Endothelial cell of umbilical vein (primary cell): ENCODE results near the gene OMD. TPM values are rescaled to one million over a fixed set of nuclear protein-coding genes. Genes with fewer than 3 reads are reported as not detected.

Source experiments
- BruUV-seq: library from RNA; stranded (reverse); fragments of 400-500 nt; replicated peaks from 2 replicates; lab custom pipeline; 2021; lab: Mats Ljungman, UMichigan
- CTCF ChIA-PET: fragments of 300-600, 350-600 bp; sonication (Branson Sonifier 250); formaldehyde crosslinking; loops from one replicate; lab custom pipeline; 2021; ENCODE audit warnings: antibody characterized with exemption, inconsistent platforms; lab: Charles Lee
- POLR2A ChIA-PET: fragments of 300-600, 350-600 bp; sonication (Branson Sonifier 250); formaldehyde crosslinking; loops from one replicate; lab custom pipeline; 2021; ENCODE audit warnings: antibody characterized with exemption, inconsistent platforms; lab: Charles Lee
- DNase-seq: peaks from one replicate; pipeline ENCODE4 v3.0.0-alpha.2; 2011; ENCODE audit warnings: low read depth, low spot score
- FAIRE-seq: peaks from 2 replicates; lab custom pipeline; 2011; peaks lifted over from hg19 to GRCh38; lab: Jason Lieb, UNC
- H2AFZ ChIP-seq: 2 replicates; pipeline ENCODE4 v1.6.0; 2012; ENCODE audit warnings: low read depth, low read length, control low read depth, inconsistent platforms
- H3K27ac ChIP-seq: 2 replicates; pipeline ENCODE4 v1.5.1; 2011; ENCODE audit warnings: low read depth, mild to moderate bottlenecking, control low read depth, low read length, moderate library complexity; ENCODE audit not compliant: insufficient read depth
- H3K27me3 ChIP-seq, 2 experiments: 2 replicates each; pipeline versions ENCODE4 v1.6.0 to v1.6.1; 2011; ENCODE audit warnings: low read length in 2 of 2, mixed read lengths in 1 of 2; ENCODE audit not compliant: control insufficient read depth in 2 of 2, insufficient read depth in 2 of 2
- H3K36me3 ChIP-seq, 2 experiments: 2 replicates in 1 of 2; 3 replicates in 1 of 2; pipeline ENCODE4 v1.5.1; 2011; ENCODE audit warnings: low read length in 2 of 2, mild to moderate bottlenecking in 1 of 2, moderate library complexity in 1 of 2; ENCODE audit not compliant: control insufficient read depth in 2 of 2, insufficient read depth in 2 of 2; ENCODE audit errors: extremely low read depth in 1 of 2
- H3K4me1 ChIP-seq: 3 replicates; pipeline ENCODE4 v1.5.1; 2011; ENCODE audit warnings: mild to moderate bottlenecking, low read length; ENCODE audit not compliant: control insufficient read depth, insufficient read depth; ENCODE audit errors: extremely low read depth
- H3K4me2 ChIP-seq: 2 replicates; pipeline ENCODE4 v1.6.1; 2011; ENCODE audit warnings: low read length, control low read depth, mixed read lengths; ENCODE audit not compliant: insufficient read depth
- H3K4me3 ChIP-seq, 3 experiments: fragments of 200-600 bp in 1 of 3; sonication (generic), shearing (Covaris generic) in 1 of 3; replicated peaks in 1 of 3; 2 replicates each; pipeline ENCODE4 v1.5.1; 2011 to 2016; ENCODE audit warnings: control low read depth in 3 of 3, low read length in 3 of 3, mild to moderate bottlenecking in 2 of 3, inconsistent platforms in 1 of 3, low read depth in 1 of 3, moderate library complexity in 1 of 3; ENCODE audit not compliant: insufficient read depth in 1 of 3
- H3K79me2 ChIP-seq: 2 replicates; pipeline ENCODE4 v1.6.0; 2012; ENCODE audit warnings: low read length, inconsistent platforms; ENCODE audit not compliant: control insufficient read depth, insufficient read depth
- H3K9ac ChIP-seq: replicated peaks from 2 replicates; pipeline ENCODE3; 2011; ENCODE audit warnings: low read length, control low read depth; ENCODE audit not compliant: insufficient read depth; ENCODE audit errors: extremely low read depth
- H3K9me1 ChIP-seq: replicated peaks from 3 replicates; pipeline ENCODE4 v1.6.0; 2011; ENCODE audit warnings: mild to moderate bottlenecking, low read length; ENCODE audit not compliant: control insufficient read depth, insufficient read depth; ENCODE audit errors: extremely low read depth
- H3K9me3 ChIP-seq: replicated peaks from 2 replicates; pipeline ENCODE4 v1.5.1; 2012; ENCODE audit warnings: low read length, inconsistent platforms; ENCODE audit not compliant: control insufficient read depth, insufficient read depth
- H4K20me1 ChIP-seq: replicated peaks from 2 replicates; pipeline ENCODE3; 2011; ENCODE audit warnings: mild to moderate bottlenecking, low read length; ENCODE audit not compliant: control insufficient read depth, insufficient read depth; ENCODE audit errors: extremely low read depth
- EZH2 ChIP-seq: IDR thresholded peaks from 2 replicates; pipeline ENCODE4 v1.6.1; 2012; ENCODE audit warnings: borderline replicate concordance, low read depth, mild to moderate bottlenecking, moderate library complexity, low read length, inconsistent platforms; ENCODE audit not compliant: severe bottlenecking
- FOS ChIP-seq: IDR thresholded peaks from 2 replicates; pipeline ENCODE4 v1.6.1; 2011; ENCODE audit warnings: mild to moderate bottlenecking, low read length, moderate library complexity, borderline replicate concordance; ENCODE audit not compliant: insufficient read depth
- GATA2 ChIP-seq: IDR thresholded peaks from 2 replicates; pipeline ENCODE4 v1.7.0; 2011; ENCODE audit warnings: low read depth, mild to moderate bottlenecking, moderate library complexity, mixed read lengths, low read length; ENCODE audit not compliant: insufficient read length, insufficient read depth
- JUN ChIP-seq: IDR thresholded peaks from 2 replicates; pipeline ENCODE4 v1.6.1; 2011; ENCODE audit warnings: borderline replicate concordance, low read depth; ENCODE audit not compliant: insufficient read length, insufficient read depth
- MYC ChIP-seq: IDR thresholded peaks from one replicate; pipeline ENCODE4 v1.6.1; 2011; ENCODE audit warnings: mild to moderate bottlenecking, low read depth, low read length
- POLR2A ChIP-seq: IDR thresholded peaks from 2 replicates; pipeline ENCODE4 v1.6.1; 2012; ENCODE audit warnings: low read depth, mild to moderate bottlenecking, control low read depth, low read length
- POLR2AphosphoS5 ChIP-seq: IDR thresholded peaks from 2 replicates; pipeline ENCODE4 v1.6.1; 2012; ENCODE audit warnings: low read depth, mild to moderate bottlenecking, control low read depth, low read length, moderate library complexity; ENCODE audit not compliant: insufficient read depth
- dilution Hi-C: fragments of 300-500 bp; cut with MboI; formaldehyde crosslinking; loops from one replicate; pipeline ENCODE4 v1.15.0; 2019; ENCODE audit warnings: low sequenced_read_pairs; ENCODE audit not compliant: extremely low pct_ligation_motif_present
- intact Hi-C: fragments of 100-400 bp; cut with micrococcal nuclease; formaldehyde crosslinking; loops from one replicate; pipeline ENCODE4 v1.10.0; 2022
- polyA plus RNA-seq, 4 experiments: library from polyadenylated mRNA; depleted of rRNA in 3 of 4; stranded (reverse) in 3 of 4; unstranded in 1 of 4; fragments of >200 nt; gene quantifications; 2 replicates each; pipeline versions ENCODE4 v1.2.1 to v1.2.3, GENCODE V29; 2011 to 2012; ENCODE audit warnings: missing spikeins in 1 of 4
- total RNA-seq: library from RNA; stranded (reverse); gene quantifications from 2 replicates; pipeline ENCODE4 v1.2.3, GENCODE V29; 2021
- TF ChIP-seq, protein P1 (sequence below): IDR thresholded peaks from 2 replicates; pipeline ENCODE4 v1.6.1; 2011; ENCODE audit not compliant: insufficient read depth, insufficient read length
- TF ChIP-seq, protein P2 (sequence below), 2 donors: IDR thresholded peaks; 1 replicate in 1 of 2; 2 replicates in 1 of 2; pipeline ENCODE4 v1.5.1; 2011; ENCODE audit warnings: low read length in 2 of 2, mild to moderate bottlenecking in 2 of 2, moderate library complexity in 2 of 2, control low read depth in 1 of 2, inconsistent platforms in 1 of 2, low read depth in 1 of 2; ENCODE audit not compliant: insufficient read depth in 1 of 2; ENCODE audit errors: extremely low read depth in 1 of 2

OMD gene
- total and polyA plus RNA-seq, 2 donors (not counting 3 experiments of a cell fraction or from before 2014, with no cell fraction given), result not detected

DNA sequence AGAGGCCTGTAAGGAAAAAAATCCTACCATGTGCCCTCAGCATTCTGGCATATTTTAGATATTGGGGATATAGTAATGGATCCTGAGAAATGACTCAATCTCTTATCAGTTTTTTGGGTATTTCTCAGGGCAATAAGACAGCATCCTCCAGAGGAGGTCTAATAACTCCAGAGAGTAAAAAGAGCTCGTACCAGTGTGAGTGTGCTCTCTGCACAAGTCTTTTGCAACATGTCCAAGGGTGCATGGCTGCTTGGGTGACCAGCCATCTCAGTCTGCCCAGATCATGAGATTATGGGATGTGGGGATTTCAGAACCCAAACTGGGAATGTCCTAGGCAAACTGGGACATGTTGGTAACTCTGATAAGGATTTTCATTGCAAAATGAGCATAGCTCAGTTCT, 42.8 kb upstream of the OMD start:
- no peaks in the 10 kb centered on the region for H3K27me3 ChIP-seq
- no peak for DNase-seq
- H3K27ac ChIP-seq, result no peak overlapping the region
- no peak for FAIRE-seq
- no peak overlapping the region for H3K4me3 ChIP-seq
- no peaks in the 10 kb centered on the region for H3K36me3 ChIP-seq
- intact Hi-C loops (no loop called here), dilution Hi-C loops (no loop called here)
- H3K9me3 ChIP-seq, result no peaks in the 10 kb centered on the region
- no peak overlapping the region for H2AFZ ChIP-seq
- no peak for TF ChIP-seq GATA2
- no peak for TF ChIP-seq FOS
- no peak for TF ChIP-seq POLR2AphosphoS5
- no peak for TF ChIP-seq JUN
- TF ChIP-seq, protein P1, sequence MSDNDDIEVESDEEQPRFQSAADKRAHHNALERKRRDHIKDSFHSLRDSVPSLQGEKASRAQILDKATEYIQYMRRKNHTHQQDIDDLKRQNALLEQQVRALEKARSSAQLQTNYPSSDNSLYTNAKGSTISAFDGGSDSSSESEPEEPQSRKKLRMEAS, result no peak
- no TSS peak for BruUV-seq
- H3K4me2 ChIP-seq, result no peak overlapping the region
- CTCF ChIA-PET, result no interaction called here
- no peaks in the 10 kb centered on the region for H4K20me1 ChIP-seq
- H3K4me1 ChIP-seq, result no peaks in the 10 kb centered on the region
- no peaks in the 10 kb centered on the region for H3K9me1 ChIP-seq
- POLR2A ChIA-PET, result no interaction called here
- H3K79me2 ChIP-seq, result no peaks in the 10 kb centered on the region
- H3K9ac ChIP-seq, result no peak overlapping the region

DNA sequence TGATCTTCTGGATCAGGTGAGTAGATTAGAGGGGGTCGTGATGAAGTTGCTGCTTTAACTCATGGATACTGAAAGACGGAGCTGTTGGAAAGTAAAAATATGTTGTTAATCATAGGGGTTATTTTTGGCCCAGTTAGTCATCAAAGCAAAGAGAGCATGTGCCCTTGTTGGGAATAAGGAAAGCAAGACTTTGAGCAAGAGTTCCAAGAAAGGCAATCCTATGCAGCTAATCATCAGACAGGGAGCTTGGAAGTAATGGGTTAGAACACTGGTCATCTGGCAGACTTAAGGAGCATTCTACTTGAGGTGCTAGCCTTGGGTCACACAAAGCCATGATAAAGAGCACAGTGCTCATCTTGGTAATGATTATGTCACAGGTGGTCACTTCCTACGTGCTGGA, 39.7 kb upstream of the OMD start:
- no peaks in the 10 kb centered on the region for H3K9me1 ChIP-seq
- intact Hi-C loops, result no loop called here
- DNase-seq (no peak), FAIRE-seq (no peak)
- H2AFZ ChIP-seq, result no peak overlapping the region
- no peaks in the 10 kb centered on the region for H3K36me3 ChIP-seq
- no peak overlapping the region for H3K9ac ChIP-seq
- H4K20me1 ChIP-seq, result no peaks in the 10 kb centered on the region
- H3K4me3 ChIP-seq, result no peak overlapping the region
- no TSS peak for BruUV-seq
- ChIA-PET CTCF (no interaction called here), POLR2A (no interaction called here)
- no peak for TF ChIP-seq EZH2
- TF ChIP-seq POLR2AphosphoS5, result no peak
- TF ChIP-seq GATA2, result no peak
- TF ChIP-seq, protein P2, sequence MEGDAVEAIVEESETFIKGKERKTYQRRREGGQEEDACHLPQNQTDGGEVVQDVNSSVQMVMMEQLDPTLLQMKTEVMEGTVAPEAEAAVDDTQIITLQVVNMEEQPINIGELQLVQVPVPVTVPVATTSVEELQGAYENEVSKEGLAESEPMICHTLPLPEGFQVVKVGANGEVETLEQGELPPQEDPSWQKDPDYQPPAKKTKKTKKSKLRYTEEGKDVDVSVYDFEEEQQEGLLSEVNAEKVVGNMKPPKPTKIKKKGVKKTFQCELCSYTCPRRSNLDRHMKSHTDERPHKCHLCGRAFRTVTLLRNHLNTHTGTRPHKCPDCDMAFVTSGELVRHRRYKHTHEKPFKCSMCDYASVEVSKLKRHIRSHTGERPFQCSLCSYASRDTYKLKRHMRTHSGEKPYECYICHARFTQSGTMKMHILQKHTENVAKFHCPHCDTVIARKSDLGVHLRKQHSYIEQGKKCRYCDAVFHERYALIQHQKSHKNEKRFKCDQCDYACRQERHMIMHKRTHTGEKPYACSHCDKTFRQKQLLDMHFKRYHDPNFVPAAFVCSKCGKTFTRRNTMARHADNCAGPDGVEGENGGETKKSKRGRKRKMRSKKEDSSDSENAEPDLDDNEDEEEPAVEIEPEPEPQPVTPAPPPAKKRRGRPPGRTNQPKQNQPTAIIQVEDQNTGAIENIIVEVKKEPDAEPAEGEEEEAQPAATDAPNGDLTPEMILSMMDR (IDR thresholded peaks at IDR 0.05; ENCODE audit: extremely low read depth in 1 of 2, insufficient read depth in 1 of 2, low read depth in 1 of 2, low read length in 2 of 2), result no peak
- TF ChIP-seq JUN, result no peak
- TF ChIP-seq POLR2A, result no peak
- no peak for TF ChIP-seq MYC
- TF ChIP-seq FOS, result no peak
- TF ChIP-seq, protein P1, result no peak
- no peaks in the 10 kb centered on the region for H3K9me3 ChIP-seq
- H3K79me2 ChIP-seq, result no peaks in the 10 kb centered on the region
- H3K4me1 ChIP-seq, result no peaks in the 10 kb centered on the region
- H3K27me3 ChIP-seq, result no peaks in the 10 kb centered on the region
- H3K27ac ChIP-seq, result no peak overlapping the region
- dilution Hi-C loops, result no loop called here
- no peak overlapping the region for H3K4me2 ChIP-seq
